IMR-90 (cell line): ENCODE measurements around the gene GLIS1. TPM values are rescaled to one million over a fixed set of nuclear protein-coding genes. Genes with fewer than 3 reads are reported as not detected.

ENCODE experiments used
- ATAC-seq: fragments of 200-7000 bp; cut with Tn5 transposase; 2 replicates; pipeline ENCODE4 v1.9.1; 2020; ENCODE audit warnings: low read depth, mild to moderate bottlenecking, moderate library complexity
- BruUV-seq: library from RNA; stranded (reverse); fragments of 400-500 nt; replicated peaks from 2 replicates; lab custom pipeline; 2021; lab: Mats Ljungman, UMichigan
- CTCF ChIA-PET: fragments of 300-600 bp; formaldehyde crosslinking; extraction: SDS; loops from one replicate; lab custom pipeline; 2021; ENCODE audit warnings: antibody characterized with exemption; lab: Yijun Ruan, JAX
- POLR2A ChIA-PET: fragments of 300-600 bp; sonication (Branson Sonifier 250); formaldehyde crosslinking; loops from one replicate; lab custom pipeline; 2022; ENCODE audit warnings: antibody characterized with exemption; ENCODE audit not compliant: unreplicated experiment; lab: Charles Lee
- DNase-seq: peaks from one replicate; pipeline ENCODE4 v3.0.0; 2013
- H2AFZ ChIP-seq: replicated peaks from 2 replicates; pipeline ENCODE3; 2013; ENCODE audit warnings: low read length, mild to moderate bottlenecking; ENCODE audit not compliant: poor library complexity
- H2AK5ac ChIP-seq: 2 replicates; pipeline ENCODE4 v1.6.1; 2013; ENCODE audit warnings: low read depth, low read length, inconsistent platforms
- H2AK9ac ChIP-seq: replicated peaks from 2 replicates; pipeline ENCODE3; 2013; ENCODE audit warnings: mild to moderate bottlenecking, low read depth, low read length, moderate library complexity; ENCODE audit not compliant: poor library complexity
- H2BK120ac ChIP-seq: 2 replicates; pipeline ENCODE4 v1.6.1; 2013; ENCODE audit warnings: low read depth, low read length, inconsistent platforms
- H2BK15ac ChIP-seq: 3 replicates; pipeline ENCODE4 v1.6.1; 2013; ENCODE audit warnings: low read depth, low read length, inconsistent platforms
- H2BK20ac ChIP-seq: 2 replicates; pipeline ENCODE4 v1.6.1; 2013; ENCODE audit warnings: low read depth, mild to moderate bottlenecking, inconsistent platforms, low read length, moderate library complexity
- H2BK5ac ChIP-seq: 2 replicates; pipeline ENCODE4 v1.6.1; 2013; ENCODE audit warnings: mild to moderate bottlenecking, low read depth, low read length, inconsistent platforms; ENCODE audit not compliant: poor library complexity, severe bottlenecking
- H3K14ac ChIP-seq: replicated peaks from 2 replicates; pipeline ENCODE4 v1.6.1; 2013; ENCODE audit warnings: low read depth, low read length, inconsistent platforms
- H3K18ac ChIP-seq: 2 replicates; pipeline ENCODE4 v1.6.1; 2013; ENCODE audit warnings: low read depth, low read length, control low read depth
- H3K23ac ChIP-seq: 2 replicates; pipeline ENCODE4 v1.6.1; 2013; ENCODE audit warnings: low read depth, low read length, inconsistent platforms
- H3K27ac ChIP-seq: 2 replicates; pipeline ENCODE4 v1.5.1; 2013; ENCODE audit warnings: mild to moderate bottlenecking, control low read depth, low read length; ENCODE audit not compliant: insufficient read depth
- H3K27me3 ChIP-seq: 2 replicates; pipeline ENCODE4 v1.6.1; 2013; ENCODE audit warnings: low read length; ENCODE audit not compliant: control insufficient read depth, insufficient read depth
- H3K36me3 ChIP-seq: 2 replicates; pipeline ENCODE4 v1.6.1; 2013; ENCODE audit warnings: low read length, mixed read lengths; ENCODE audit not compliant: control insufficient read depth, insufficient read depth
- H3K4ac ChIP-seq: 2 replicates; pipeline ENCODE4 v1.6.1; 2013; ENCODE audit warnings: low read depth, low read length, inconsistent platforms
- H3K4me1 ChIP-seq: 2 replicates; pipeline ENCODE4 v1.6.1; 2013; ENCODE audit warnings: low read length, mixed read lengths; ENCODE audit not compliant: control insufficient read depth, insufficient read depth
- H3K4me2 ChIP-seq: 2 replicates; pipeline ENCODE4 v1.6.1; 2013; ENCODE audit warnings: low read depth, mild to moderate bottlenecking, control low read depth, low read length, moderate library complexity
- H3K4me3 ChIP-seq: 2 replicates; pipeline ENCODE4 v1.5.1; 2013; ENCODE audit warnings: low read depth, mild to moderate bottlenecking, control low read depth, low read length, moderate library complexity; ENCODE audit not compliant: insufficient read depth
- H3K56ac ChIP-seq: 2 replicates; pipeline ENCODE4 v1.6.1; 2013; ENCODE audit warnings: low read length, inconsistent platforms; ENCODE audit not compliant: insufficient read depth; ENCODE audit errors: extremely low read depth
- H3K79me1 ChIP-seq, 2 experiments: 2 replicates each; pipeline ENCODE4 v1.6.1; 2013; ENCODE audit warnings: low read length in 2 of 2, inconsistent platforms in 1 of 2, low read depth in 1 of 2
- H3K9ac ChIP-seq: 2 replicates; pipeline ENCODE4 v1.6.1; 2013; ENCODE audit warnings: low read depth, low read length, control low read depth
- H3K9me1 ChIP-seq: 2 replicates; pipeline ENCODE4 v1.6.1; 2013; ENCODE audit warnings: low read length, inconsistent platforms; ENCODE audit not compliant: insufficient read depth
- H3K9me3 ChIP-seq: 2 replicates; pipeline ENCODE4 v1.6.1; 2013; ENCODE audit warnings: low read length; ENCODE audit not compliant: control insufficient read depth, insufficient read depth
- H4K20me1 ChIP-seq: 2 replicates; pipeline ENCODE4 v1.6.1; 2013; ENCODE audit warnings: low read length, inconsistent platforms; ENCODE audit not compliant: insufficient read depth
- H4K5ac ChIP-seq: 2 replicates; pipeline ENCODE4 v1.6.1; 2013; ENCODE audit warnings: mild to moderate bottlenecking, low read depth, low read length, control low read depth
- H4K8ac ChIP-seq, 2 experiments: 2 replicates each; pipeline ENCODE4 v1.6.1; 2013; ENCODE audit warnings: low read depth in 2 of 2, low read length in 2 of 2, control low read depth in 1 of 2, inconsistent platforms in 1 of 2
- H4K91ac ChIP-seq: 2 replicates; pipeline ENCODE4 v1.6.1; 2013; ENCODE audit warnings: low read depth, low read length, inconsistent platforms; ENCODE audit not compliant: insufficient read depth
- FOS ChIP-seq: fragments of 150-350 bp; IDR thresholded peaks from 2 replicates; pipeline ENCODE4 v1.6.1; 2016; ENCODE audit warnings: low read depth, low read length
- NFE2L2 ChIP-seq: fragments of 150-350 bp; IDR thresholded peaks from 2 replicates; pipeline ENCODE4 v1.6.1; 2016; ENCODE audit warnings: low read depth, mild to moderate bottlenecking, low read length
- RFX5 ChIP-seq: IDR thresholded peaks from 2 replicates; pipeline ENCODE4 v1.8.0; 2012; ENCODE audit warnings: low read depth, mild to moderate bottlenecking, low read length, moderate library complexity
- WGBS, 2 experiments: methylation state at CpG; one replicate each; pipeline versions ENCODE4 v1.1.5 to v1.1.7; 2013; ENCODE audit warnings: missing lambda C conversion rate in 2 of 2; ENCODE audit not compliant: insufficient read length in 1 of 2; ENCODE audit errors: extremely low coverage in 2 of 2; 5-methylcytosine and 5-hydroxymethylcytosine counted together
- dilution Hi-C: fragments of 300-500 bp; cut with HindIII; formaldehyde crosslinking; loops from one replicate; pipeline ENCODE4 v1.14.3; 2018; ENCODE audit warnings: low sequenced_read_pairs; ENCODE audit not compliant: unreplicated experiment
- in situ Hi-C: fragments of 300-500 bp; cut with MboI; formaldehyde crosslinking; loops from 3 replicates; pipeline ENCODE4 v1.14.3; 2019; ENCODE audit warnings: low sequenced_read_pairs, inconsistent platforms, mixed read lengths
- intact Hi-C: fragments of 100-400 bp; cut with micrococcal nuclease; formaldehyde crosslinking; loops from 2 replicates; pipeline ENCODE4 v1.10.0; 2022
- polyA plus RNA-seq, 3 experiments: library from polyadenylated mRNA; depleted of rRNA; stranded (reverse); fragments of >200 nt; gene quantifications; 2 replicates each; pipeline ENCODE4 v1.2.3, GENCODE V29; 2012; ENCODE audit warnings: low replicate concordance in 1 of 3
- total RNA-seq: library from RNA; depleted of rRNA; stranded (reverse); fragments of >200 nt; gene quantifications from 2 replicates; pipeline ENCODE4 v1.2.3, GENCODE V29; 2012
- TF ChIP-seq, protein P1 (sequence below): conservative IDR thresholded peaks from 2 replicates; pipeline ENCODE4 v1.5.1; 2012; ENCODE audit warnings: mild to moderate bottlenecking, low read depth, low read length, improper control_type of control experiment

GLIS1 gene
- total and polyA plus RNA-seq, 2 of the 4 experiments (the other 2 are of a cell fraction), result 0.18 to 2.3 TPM

DNA sequence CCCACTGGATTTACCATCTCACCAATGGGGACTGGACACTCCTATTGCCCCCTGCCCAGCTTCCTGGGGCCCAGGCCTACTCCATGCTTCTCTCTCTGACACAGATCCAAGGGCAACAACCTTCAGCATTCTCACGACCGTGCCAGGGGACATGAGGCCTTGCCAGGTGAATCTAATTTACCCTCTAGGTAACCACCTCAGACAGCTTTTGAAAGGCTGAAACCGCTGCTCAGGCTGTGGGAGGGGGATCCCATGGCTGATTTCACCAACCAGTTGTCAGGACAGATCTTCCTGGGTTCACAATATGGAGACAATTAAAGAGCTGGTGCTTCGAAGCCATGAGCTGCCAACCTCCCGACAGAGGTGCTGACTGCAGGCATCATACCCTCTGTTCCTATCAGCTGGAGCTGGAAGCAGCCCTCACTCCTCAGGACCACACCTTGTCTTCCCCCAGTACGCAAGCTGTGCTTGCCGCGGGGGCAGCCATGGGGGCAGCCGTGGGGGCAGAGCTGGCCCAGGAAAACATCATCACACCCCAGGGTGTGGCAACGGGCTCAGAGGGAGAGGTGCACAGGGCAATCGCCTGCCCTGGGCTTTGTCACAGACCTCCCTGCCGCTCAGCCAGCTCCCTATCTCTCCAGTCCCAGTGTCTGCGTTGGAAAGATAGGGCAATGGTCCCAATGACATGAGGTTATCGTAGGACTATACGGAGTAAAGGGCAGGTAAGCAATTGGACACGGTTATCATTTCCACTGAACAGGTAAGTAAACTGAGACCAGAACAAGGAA is 159.5 kb downstream of the GLIS1 start (continued):
- TF ChIP-seq FOS, result no peak

DNA sequence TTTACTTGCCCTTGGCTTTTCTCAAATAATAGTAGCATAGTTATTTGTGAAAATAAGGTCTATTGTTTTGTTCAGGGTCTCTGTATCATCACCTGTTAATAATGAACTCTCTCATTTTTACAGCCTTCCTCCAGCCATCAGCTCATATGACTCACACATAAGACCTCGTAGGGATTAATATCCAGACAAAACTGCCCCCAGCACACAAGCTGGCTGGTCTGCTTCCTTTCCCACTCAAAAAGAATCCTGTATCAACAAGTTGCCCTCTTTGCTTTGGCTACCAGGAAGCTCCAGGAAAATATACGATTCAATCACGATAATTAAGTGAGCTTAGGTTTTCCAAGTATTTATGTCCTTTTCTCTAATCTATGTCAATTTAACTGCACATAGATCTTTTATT is 160.6 kb downstream of the GLIS1 start:
- H4K91ac ChIP-seq, result no peak overlapping the region
- intact Hi-C loops, result no loop called here
- H2AFZ ChIP-seq, result no peak overlapping the region
- no peak overlapping the region for H3K9ac ChIP-seq
- in situ Hi-C loops, result no loop called here
- H3K79me1 ChIP-seq, result no peaks in the 10 kb centered on the region
- DNase-seq (peak; percentile 20), ATAC-seq (no peak)
- no peak overlapping the region for H2BK20ac ChIP-seq
- no peak overlapping the region for H4K5ac ChIP-seq
- no peak overlapping the region for H3K56ac ChIP-seq
- no peaks in the 10 kb centered on the region for H3K27me3 ChIP-seq
- H2BK120ac ChIP-seq, result no peak overlapping the region
- no peak overlapping the region for H2AK5ac ChIP-seq
- no peaks in the 10 kb centered on the region for H3K9me3 ChIP-seq
- H3K4me2 ChIP-seq, result no peak overlapping the region
- H3K27ac ChIP-seq, result no peak overlapping the region
- no peak overlapping the region for H3K4ac ChIP-seq
- ChIA-PET POLR2A (no interaction called here), CTCF (no interaction called here)
- H3K18ac ChIP-seq, result no peak overlapping the region
- WGBS, 2 experiments, result 100% methylated on average over 2 of the region's 3 CpGs; no CpG with 5 or more reads in 1 of the 2 experiments
- H3K36me3 ChIP-seq, result no peaks in the 10 kb centered on the region; the same call in 1 of the 2 replicates
- BruUV-seq, result no TSS peak
- H2BK5ac ChIP-seq, result no peak overlapping the region
- H3K4me3 ChIP-seq, result no peak overlapping the region
- no peak overlapping the region for H4K8ac ChIP-seq
- 0 out of 2 replicates have a peak, but pooled peaks cover 4% of the 10 kb centered on the region for H4K20me1 ChIP-seq
- no peak overlapping the region for H3K14ac ChIP-seq
- TF ChIP-seq NFE2L2, result no peak
- no peak for TF ChIP-seq RFX5
- TF ChIP-seq, protein P1, sequence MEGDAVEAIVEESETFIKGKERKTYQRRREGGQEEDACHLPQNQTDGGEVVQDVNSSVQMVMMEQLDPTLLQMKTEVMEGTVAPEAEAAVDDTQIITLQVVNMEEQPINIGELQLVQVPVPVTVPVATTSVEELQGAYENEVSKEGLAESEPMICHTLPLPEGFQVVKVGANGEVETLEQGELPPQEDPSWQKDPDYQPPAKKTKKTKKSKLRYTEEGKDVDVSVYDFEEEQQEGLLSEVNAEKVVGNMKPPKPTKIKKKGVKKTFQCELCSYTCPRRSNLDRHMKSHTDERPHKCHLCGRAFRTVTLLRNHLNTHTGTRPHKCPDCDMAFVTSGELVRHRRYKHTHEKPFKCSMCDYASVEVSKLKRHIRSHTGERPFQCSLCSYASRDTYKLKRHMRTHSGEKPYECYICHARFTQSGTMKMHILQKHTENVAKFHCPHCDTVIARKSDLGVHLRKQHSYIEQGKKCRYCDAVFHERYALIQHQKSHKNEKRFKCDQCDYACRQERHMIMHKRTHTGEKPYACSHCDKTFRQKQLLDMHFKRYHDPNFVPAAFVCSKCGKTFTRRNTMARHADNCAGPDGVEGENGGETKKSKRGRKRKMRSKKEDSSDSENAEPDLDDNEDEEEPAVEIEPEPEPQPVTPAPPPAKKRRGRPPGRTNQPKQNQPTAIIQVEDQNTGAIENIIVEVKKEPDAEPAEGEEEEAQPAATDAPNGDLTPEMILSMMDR, result no peak
- no peak overlapping the region for H2BK15ac ChIP-seq
- no peak overlapping the region for H2AK9ac ChIP-seq
- peaks cover 3% of the 10 kb centered on the region; the same call in 1 of the 2 replicates for H3K4me1 ChIP-seq
- no peak overlapping the region for H3K23ac ChIP-seq
- dilution Hi-C loops, result no loop called here
- peaks cover 6% of the 10 kb centered on the region for H3K9me1 ChIP-seq
